IMR-90 (cell line): Measurements from ENCODE around the gene SBF2.

Experiments
- BHLHE40 ChIP-seq: fragments of 150-350 bp; IDR thresholded peaks from 2 replicates; pipeline ENCODE4 v1.6.1; 2016; ENCODE audit warnings: mild to moderate bottlenecking, low read depth, low read length
- CEBPB ChIP-seq: IDR thresholded peaks from 2 replicates; pipeline ENCODE4 v1.6.1; 2012; ENCODE audit warnings: low read depth, low read length, improper control_type of control experiment
- CTCF ChIP-seq: conservative IDR thresholded peaks from 2 replicates; pipeline ENCODE4 v1.5.1; 2012; ENCODE audit warnings: mild to moderate bottlenecking, low read depth, low read length, improper control_type of control experiment
- FOS ChIP-seq: fragments of 150-350 bp; IDR thresholded peaks from 2 replicates; pipeline ENCODE4 v1.6.1; 2016; ENCODE audit warnings: low read depth, low read length
- MAZ ChIP-seq: IDR thresholded peaks from 2 replicates; pipeline ENCODE4 v1.6.1; 2012; ENCODE audit warnings: low read depth, mild to moderate bottlenecking, low read length, improper control_type of control experiment, moderate library complexity, borderline replicate concordance
- MXI1 ChIP-seq: IDR thresholded peaks from 2 replicates; pipeline ENCODE4 v1.6.1; 2012; ENCODE audit warnings: low read depth, mild to moderate bottlenecking, low read length, moderate library complexity, borderline replicate concordance
- NFE2L2 ChIP-seq: fragments of 150-350 bp; IDR thresholded peaks from 2 replicates; pipeline ENCODE4 v1.6.1; 2016; ENCODE audit warnings: low read depth, mild to moderate bottlenecking, low read length
- POLR2A ChIP-seq: IDR thresholded peaks from 2 replicates; pipeline ENCODE4 v1.6.1; 2012; ENCODE audit warnings: mild to moderate bottlenecking, low read depth, low read length
- RAD21 ChIP-seq: IDR thresholded peaks from 2 replicates; pipeline ENCODE4 v1.6.1; 2012; ENCODE audit warnings: low read length, improper control_type of control experiment
- RCOR1 ChIP-seq: IDR thresholded peaks from 2 replicates; pipeline ENCODE4 v1.6.1; 2012; ENCODE audit warnings: mild to moderate bottlenecking, low read length, improper control_type of control experiment; ENCODE audit not compliant: insufficient replicate concordance
- RFX5 ChIP-seq: IDR thresholded peaks from 2 replicates; pipeline ENCODE4 v1.8.0; 2012; ENCODE audit warnings: low read depth, mild to moderate bottlenecking, low read length, moderate library complexity

DNA sequence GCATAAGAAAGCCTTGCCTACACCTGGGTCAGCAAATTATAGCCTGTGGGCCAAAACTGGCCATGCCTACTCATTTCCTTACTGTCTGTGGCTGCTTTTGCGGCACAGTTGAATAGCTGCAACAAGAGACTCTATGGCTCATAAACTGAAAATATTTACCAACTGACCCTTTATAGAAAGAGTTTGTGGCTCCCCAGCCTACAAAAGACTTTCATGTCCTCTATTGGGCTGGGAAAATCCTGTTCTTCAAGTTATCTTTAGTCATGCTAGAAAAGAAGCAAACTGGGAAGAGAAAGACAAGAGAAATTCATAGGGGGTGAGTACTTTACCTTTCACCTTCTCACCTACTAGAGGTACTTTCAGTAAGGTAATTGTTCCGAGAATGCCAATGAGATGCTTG lies 455.1 kb downstream of the SBF2 start:
- TF ChIP-seq CTCF (no peak), POLR2A (no peak), MXI1 (no peak), CEBPB (no peak), RCOR1 (no peak), FOS (no peak), RFX5 (no peak), RAD21 (no peak), BHLHE40 (no peak), MAZ (no peak), NFE2L2 (no peak)
